T-helper 2 cell treated with Interferon-gamma antibody and Interleukin-4, amounts not matched to agents 100 ng/mL and 5 ng/mL, for 36 hours (primary cell): Measurements from ENCODE around the gene AFF3. TPM values are rescaled to one million over a fixed set of nuclear protein-coding genes. Genes with fewer than 3 reads are reported as not detected.
"Not testable (repeated sequence)": the region's sequence is repeated elsewhere in the genome, so short reads cannot be mapped to it uniquely, and the experiment has no call there.

Source experiments
- intact Hi-C: fragments of 100-400 bp; cut with micrococcal nuclease; formaldehyde crosslinking; loops from one replicate; pipeline ENCODE4 v1.15.1; 2023
- total RNA-seq: library from RNA; stranded (reverse); gene quantifications from 2 replicates; pipeline ENCODE4 v1.2.3, GENCODE V29; 2022

AFF3 gene
- total RNA-seq, 1 donor from 2014 or later = 6.0 TPM

- intact Hi-C loops = no loop called here
Observed at GRCh38 chr2:99677814-99678213, 464.6 kb downstream of the AFF3 start.

- intact Hi-C loops = no loop called here
Observed at GRCh38 chr2:99675130-99675661, 467.2 kb downstream of the AFF3 start.

GRCh38 chr2:99674090-99674489 lies 468.3 kb downstream of the AFF3 start:
- intact Hi-C loops = no loop called here

- intact Hi-C loops = no loop called here
Observed at GRCh38 chr2:99672766-99673350, 469.5 kb downstream of the AFF3 start.

GRCh38 chr2:99670768-99671734 lies 471.3 kb downstream of the AFF3 start:
- intact Hi-C loops = no loop called here

- intact Hi-C loops = no loop called here
Observed at GRCh38 chr2:99666256-99666655, 476.1 kb downstream of the AFF3 start.

- intact Hi-C loops = no loop called here
Observed at GRCh38 chr2:99663641-99664040, 478.7 kb downstream of the AFF3 start.

- intact Hi-C loops = no loop called here
Observed at GRCh38 chr2:99662761-99663341, 479.5 kb downstream of the AFF3 start.

GRCh38 chr2:99661761-99662160 lies 480.6 kb downstream of the AFF3 start:
- intact Hi-C loops = not testable (repeated sequence)

GRCh38 chr2:99660616-99661406 lies 481.6 kb downstream of the AFF3 start:
- intact Hi-C loops = no loop called here

- intact Hi-C loops = no loop called here
Observed at GRCh38 chr2:99659874-99660273, 482.5 kb downstream of the AFF3 start.

- intact Hi-C loops = no loop called here
Observed at GRCh38 chr2:99657691-99658258, 484.6 kb downstream of the AFF3 start.

GRCh38 chr2:99656994-99657393 lies 485.4 kb downstream of the AFF3 start:
- intact Hi-C loops = no loop called here

- intact Hi-C loops = no loop called here
Observed at GRCh38 chr2:99653433-99653832, 489.0 kb downstream of the AFF3 start.

- intact Hi-C loops = no loop called here
Observed at GRCh38 chr2:99652862-99653261, 489.5 kb downstream of the AFF3 start.

GRCh38 chr2:99651930-99652670 lies 490.3 kb downstream of the AFF3 start:
- intact Hi-C loops = no loop called here

GRCh38 chr2:99648906-99649789 lies 493.2 kb downstream of the AFF3 start:
- intact Hi-C loops = no loop called here

GRCh38 chr2:99648178-99648844 lies 494.1 kb downstream of the AFF3 start:
- intact Hi-C loops = no loop called here

GRCh38 chr2:99645960-99646359 lies 496.4 kb downstream of the AFF3 start:
- intact Hi-C loops = no loop called here
